SK-MEL-5 (cell line): ENCODE measurements around the gene IL1RAPL2. TPM values are rescaled to one million over a fixed set of nuclear protein-coding genes. Genes with fewer than 3 reads are reported as not detected.

ENCODE experiments used
- DNase-seq: peaks from one replicate; pipeline ENCODE4 v3.0.0-alpha.2; 2016; ENCODE audit warnings: low read depth, low spot score
- in situ Hi-C: cut with HindIII; loops from 2 replicates; pipeline ENCODE4 v1.10.0; 2016; ENCODE audit warnings: low sequenced_read_pairs, high pct_unique_total_duplicates, low pct_unique_long_range_greater_than_20kb
- total RNA-seq: library from RNA; depleted of rRNA; stranded (reverse); fragments of >200 nt; shearing (Covaris generic); gene quantifications from 2 replicates; pipeline ENCODE4 v1.2.3, GENCODE V29; 2014

Gene IL1RAPL2
- total RNA-seq, 1 experiment from 2014 or later: not detected

- in situ Hi-C loops: no loop called here
- no peak for DNase-seq
Observed at GRCh38 chrX:105349476-105349875, 783.5 kb downstream of the IL1RAPL2 start.

- no peak for DNase-seq
- in situ Hi-C loops: no loop called here
Observed at GRCh38 chrX:105375816-105376215, 809.8 kb downstream of the IL1RAPL2 start.

GRCh38 chrX:105424729-105425128 lies 858.7 kb downstream of the IL1RAPL2 start:
- in situ Hi-C loops: no loop called here
- DNase-seq: no peak

- in situ Hi-C loops: no loop called here
- no peak for DNase-seq
Observed at GRCh38 chrX:105451401-105451800, 885.4 kb downstream of the IL1RAPL2 start.

GRCh38 chrX:105458846-105459245 lies 892.8 kb downstream of the IL1RAPL2 start:
- no peak for DNase-seq
- in situ Hi-C loops: no loop called here

- in situ Hi-C loops: no loop called here
- peak; percentile 11 for DNase-seq
Observed at GRCh38 chrX:105460376-105460775, 894.4 kb downstream of the IL1RAPL2 start.

GRCh38 chrX:105461016-105461415 lies 895.0 kb downstream of the IL1RAPL2 start:
- no peak for DNase-seq
- in situ Hi-C loops: no loop called here

- no peak for DNase-seq
- in situ Hi-C loops: no loop called here
Observed at GRCh38 chrX:105462186-105462585, 896.2 kb downstream of the IL1RAPL2 start.

GRCh38 chrX:105463473-105463872 lies 897.5 kb downstream of the IL1RAPL2 start:
- in situ Hi-C loops: no loop called here
- no peak for DNase-seq

- in situ Hi-C loops: no loop called here
- no peak for DNase-seq
Observed at GRCh38 chrX:105464618-105465017, 898.6 kb downstream of the IL1RAPL2 start.

- in situ Hi-C loops: no loop called here
Observed at GRCh38 chrX:105468741-105469140, 902.7 kb downstream of the IL1RAPL2 start.

GRCh38 chrX:105471597-105471996 lies 905.6 kb downstream of the IL1RAPL2 start:
- DNase-seq: no peak
- in situ Hi-C loops: no loop called here

More at GRCh38 chrX:105468741-105469140, 902.7 kb downstream of the IL1RAPL2 start:
- DNase-seq: no peak

- no peak for DNase-seq
- in situ Hi-C loops: no loop called here
Observed at GRCh38 chrX:105475801-105476200, 909.8 kb downstream of the IL1RAPL2 start.

- in situ Hi-C loops: no loop called here
Observed at GRCh38 chrX:105477351-105477750, 911.4 kb downstream of the IL1RAPL2 start.

GRCh38 chrX:105480646-105481310 lies 914.8 kb downstream of the IL1RAPL2 start:
- in situ Hi-C loops: no loop called here
- no peak for DNase-seq

More at GRCh38 chrX:105477351-105477750, 911.4 kb downstream of the IL1RAPL2 start:
- DNase-seq: no peak

- in situ Hi-C loops: no loop called here
- DNase-seq: no peak
Observed at GRCh38 chrX:105483011-105483410, 917.0 kb downstream of the IL1RAPL2 start.

GRCh38 chrX:105488716-105489115 lies 922.7 kb downstream of the IL1RAPL2 start:
- DNase-seq: no peak
- in situ Hi-C loops: no loop called here

- DNase-seq: no peak
- in situ Hi-C loops: no loop called here
Observed at GRCh38 chrX:105495376-105495775, 929.4 kb downstream of the IL1RAPL2 start.

GRCh38 chrX:105502336-105502735 lies 936.3 kb downstream of the IL1RAPL2 start:
- DNase-seq: no peak
- in situ Hi-C loops: no loop called here

- DNase-seq: no peak
- in situ Hi-C loops: no loop called here
Observed at GRCh38 chrX:105515561-105515960, 949.6 kb downstream of the IL1RAPL2 start.
